Panc1 (cell line): Measurements from ENCODE around the gene SH3BP4. TPM values are rescaled to one million over a fixed set of nuclear protein-coding genes. Genes with fewer than 3 reads are reported as not detected.
A peak's percentile ranks its signal among the peaks of the same experiment; 100 is the strongest.
"Not testable (repeated sequence)": the region's sequence is repeated elsewhere in the genome, so short reads cannot be mapped to it uniquely, and the experiment has no call there.

Experiments used
- ATAC-seq: fragments of 200-7000 bp; cut with Tn5 transposase; 2 replicates; pipeline ENCODE4 v1.9.1; 2020; ENCODE audit warnings: mild to moderate bottlenecking, moderate library complexity
- BruUV-seq: library from RNA; stranded (reverse); fragments of 400-500 nt; replicated peaks from 2 replicates; lab custom pipeline; 2021; lab: Mats Ljungman, UMichigan
- CTCF ChIA-PET: fragments of 300-600 bp; sonication (Branson Sonifier 250); formaldehyde crosslinking; loops from one replicate; lab custom pipeline; 2022; ENCODE audit warnings: antibody characterized with exemption; lab: Charles Lee
- POLR2A ChIA-PET: fragments of 300-600 bp; sonication (Branson Sonifier 250); formaldehyde crosslinking; loops from one replicate; lab custom pipeline; 2022; ENCODE audit warnings: antibody characterized with exemption; lab: Charles Lee
- DNase-seq: peaks from one replicate; pipeline ENCODE4 v3.0.0-alpha.2; 2010; ENCODE audit warnings: low read depth, low spot score
- H3K27ac ChIP-seq: 2 replicates; pipeline ENCODE4 v1.5.1; 2011; ENCODE audit warnings: mild to moderate bottlenecking, low read length, inconsistent platforms
- H3K27me3 ChIP-seq: fragments of 200-500 bp; sonication (Bioruptor generic); 2 replicates; pipeline ENCODE4 v1.6.0; 2014; ENCODE audit warnings: low read length, inconsistent platforms; ENCODE audit not compliant: control insufficient read depth, insufficient read depth
- H3K36me3 ChIP-seq: fragments of 200-500 bp; sonication (Bioruptor generic); 2 replicates; pipeline ENCODE4 v1.5.1; 2014; ENCODE audit warnings: inconsistent platforms, mild to moderate bottlenecking, low read length, moderate library complexity; ENCODE audit not compliant: control insufficient read depth, insufficient read depth
- H3K4me1 ChIP-seq: 2 replicates; pipeline ENCODE4 v1.5.1; 2011; ENCODE audit warnings: inconsistent platforms, mild to moderate bottlenecking, low read length, moderate library complexity; ENCODE audit not compliant: control insufficient read depth, insufficient read depth
- H3K4me3 ChIP-seq, 2 experiments: 2 replicates each; pipeline ENCODE4 v1.5.1; 2011 to 2012; ENCODE audit warnings: low read depth in 2 of 2, low read length in 2 of 2, mild to moderate bottlenecking in 2 of 2, inconsistent platforms in 1 of 2, moderate library complexity in 1 of 2
- H3K9me3 ChIP-seq: fragments of 200-500 bp; sonication (Bioruptor generic); 2 replicates; pipeline ENCODE4 v1.5.1; 2014; ENCODE audit warnings: low read depth, mild to moderate bottlenecking, inconsistent platforms, low read length, moderate library complexity; ENCODE audit not compliant: control insufficient read depth, insufficient read depth
- POLR2AphosphoS5 ChIP-seq: IDR thresholded peaks from 2 replicates; pipeline ENCODE4 v1.6.1; 2012; ENCODE audit warnings: mild to moderate bottlenecking, low read depth, low read length, moderate library complexity
- SIN3A ChIP-seq: IDR thresholded peaks from 2 replicates; pipeline ENCODE4 v1.6.1; 2012; ENCODE audit warnings: low read depth, mild to moderate bottlenecking, low read length, moderate library complexity, borderline replicate concordance; ENCODE audit not compliant: insufficient read depth
- TCF7L2 ChIP-seq: IDR thresholded peaks from 2 replicates; pipeline ENCODE4 v1.6.1; 2011; ENCODE audit warnings: mild to moderate bottlenecking, low read depth, low read length, inconsistent platforms
- in situ Hi-C: cut with HindIII; loops from 2 replicates; pipeline ENCODE4 v1.10.0; 2016; ENCODE audit warnings: low sequenced_read_pairs, low pct_unique_long_range_greater_than_20kb
- intact Hi-C: fragments of 100-400 bp; cut with micrococcal nuclease; formaldehyde crosslinking; loops from one replicate; pipeline ENCODE4 v1.10.0; 2022; ENCODE audit not compliant: unreplicated experiment
- total RNA-seq: library from RNA; stranded (reverse); gene quantifications from one replicate; pipeline ENCODE4 v1.2.1, GENCODE V29; 2021; ENCODE audit not compliant: unreplicated experiment
- TF ChIP-seq, protein P1 (sequence below), 2 experiments: IDR thresholded peaks; 2 replicates each; pipeline ENCODE4 v1.6.1; 2011 to 2012; ENCODE audit warnings: low read depth in 2 of 2, control low read depth in 1 of 2, low read length in 1 of 2, mild to moderate bottlenecking in 1 of 2, moderate library complexity in 1 of 2; ENCODE audit not compliant: insufficient read depth in 1 of 2
- TF ChIP-seq, protein P2 (sequence below): fragments of 450-650 bp; IDR thresholded peaks from 2 replicates; pipeline ENCODE4 v1.5.1; 2017; ENCODE audit warnings: mild to moderate bottlenecking

SH3BP4 gene
- total RNA-seq, 1 experiment from 2014 or later: 133 TPM

DNA sequence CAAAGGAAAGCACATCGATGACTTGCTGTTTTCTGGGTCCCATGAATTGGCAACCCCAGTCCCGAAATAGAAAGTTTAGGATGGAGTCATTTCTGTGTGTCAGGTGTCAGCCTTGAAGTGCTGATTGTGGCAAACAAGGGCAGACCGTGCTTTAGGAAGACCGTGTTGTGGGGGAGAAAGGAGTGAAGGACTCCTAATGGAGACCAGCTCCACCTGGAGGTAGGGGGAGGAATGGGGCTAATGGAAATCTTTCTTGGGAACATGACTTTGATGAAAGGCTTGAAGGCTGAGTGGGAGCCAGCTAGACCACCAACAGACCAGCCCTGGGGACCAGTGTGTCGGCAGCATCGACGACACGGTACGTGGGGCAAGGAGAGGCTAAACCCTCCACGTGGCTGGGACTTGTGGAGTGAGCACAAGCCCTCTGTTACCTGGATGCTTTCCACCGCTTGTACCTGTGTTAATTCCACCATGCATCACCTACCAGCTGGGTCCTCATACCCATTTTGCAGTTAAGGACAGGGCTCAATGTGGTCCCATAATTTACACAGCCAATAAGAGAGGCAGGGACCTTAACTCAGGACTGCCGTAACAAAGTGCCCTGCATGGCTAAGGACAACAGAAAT, 104.2 kb downstream of the SH3BP4 start:
- POLR2A ChIA-PET: no interaction called here
- TF ChIP-seq SIN3A (no peak), TCF7L2 (no peak), POLR2AphosphoS5 (no peak)
- TF ChIP-seq, protein P1, sequence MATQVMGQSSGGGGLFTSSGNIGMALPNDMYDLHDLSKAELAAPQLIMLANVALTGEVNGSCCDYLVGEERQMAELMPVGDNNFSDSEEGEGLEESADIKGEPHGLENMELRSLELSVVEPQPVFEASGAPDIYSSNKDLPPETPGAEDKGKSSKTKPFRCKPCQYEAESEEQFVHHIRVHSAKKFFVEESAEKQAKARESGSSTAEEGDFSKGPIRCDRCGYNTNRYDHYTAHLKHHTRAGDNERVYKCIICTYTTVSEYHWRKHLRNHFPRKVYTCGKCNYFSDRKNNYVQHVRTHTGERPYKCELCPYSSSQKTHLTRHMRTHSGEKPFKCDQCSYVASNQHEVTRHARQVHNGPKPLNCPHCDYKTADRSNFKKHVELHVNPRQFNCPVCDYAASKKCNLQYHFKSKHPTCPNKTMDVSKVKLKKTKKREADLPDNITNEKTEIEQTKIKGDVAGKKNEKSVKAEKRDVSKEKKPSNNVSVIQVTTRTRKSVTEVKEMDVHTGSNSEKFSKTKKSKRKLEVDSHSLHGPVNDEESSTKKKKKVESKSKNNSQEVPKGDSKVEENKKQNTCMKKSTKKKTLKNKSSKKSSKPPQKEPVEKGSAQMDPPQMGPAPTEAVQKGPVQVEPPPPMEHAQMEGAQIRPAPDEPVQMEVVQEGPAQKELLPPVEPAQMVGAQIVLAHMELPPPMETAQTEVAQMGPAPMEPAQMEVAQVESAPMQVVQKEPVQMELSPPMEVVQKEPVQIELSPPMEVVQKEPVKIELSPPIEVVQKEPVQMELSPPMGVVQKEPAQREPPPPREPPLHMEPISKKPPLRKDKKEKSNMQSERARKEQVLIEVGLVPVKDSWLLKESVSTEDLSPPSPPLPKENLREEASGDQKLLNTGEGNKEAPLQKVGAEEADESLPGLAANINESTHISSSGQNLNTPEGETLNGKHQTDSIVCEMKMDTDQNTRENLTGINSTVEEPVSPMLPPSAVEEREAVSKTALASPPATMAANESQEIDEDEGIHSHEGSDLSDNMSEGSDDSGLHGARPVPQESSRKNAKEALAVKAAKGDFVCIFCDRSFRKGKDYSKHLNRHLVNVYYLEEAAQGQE (IDR thresholded peaks at IDR 0.05; ENCODE audit: insufficient read depth in 1 of 2, low read depth in 2 of 2, low read length in 1 of 2): no peak
- TF ChIP-seq, protein P2, sequence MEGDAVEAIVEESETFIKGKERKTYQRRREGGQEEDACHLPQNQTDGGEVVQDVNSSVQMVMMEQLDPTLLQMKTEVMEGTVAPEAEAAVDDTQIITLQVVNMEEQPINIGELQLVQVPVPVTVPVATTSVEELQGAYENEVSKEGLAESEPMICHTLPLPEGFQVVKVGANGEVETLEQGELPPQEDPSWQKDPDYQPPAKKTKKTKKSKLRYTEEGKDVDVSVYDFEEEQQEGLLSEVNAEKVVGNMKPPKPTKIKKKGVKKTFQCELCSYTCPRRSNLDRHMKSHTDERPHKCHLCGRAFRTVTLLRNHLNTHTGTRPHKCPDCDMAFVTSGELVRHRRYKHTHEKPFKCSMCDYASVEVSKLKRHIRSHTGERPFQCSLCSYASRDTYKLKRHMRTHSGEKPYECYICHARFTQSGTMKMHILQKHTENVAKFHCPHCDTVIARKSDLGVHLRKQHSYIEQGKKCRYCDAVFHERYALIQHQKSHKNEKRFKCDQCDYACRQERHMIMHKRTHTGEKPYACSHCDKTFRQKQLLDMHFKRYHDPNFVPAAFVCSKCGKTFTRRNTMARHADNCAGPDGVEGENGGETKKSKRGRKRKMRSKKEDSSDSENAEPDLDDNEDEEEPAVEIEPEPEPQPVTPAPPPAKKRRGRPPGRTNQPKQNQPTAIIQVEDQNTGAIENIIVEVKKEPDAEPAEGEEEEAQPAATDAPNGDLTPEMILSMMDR: no peak; the same call in 1 of the 2 replicates
- H3K4me1 ChIP-seq: peaks cover 5% of the 10 kb centered on the region
- H3K4me3 ChIP-seq: no peak overlapping the region
- ATAC-seq (no peak; the same call in 1 of the 2 replicates), DNase-seq (no peak)
- in situ Hi-C loops (no loop called here), intact Hi-C loops (no loop called here)
- no peak overlapping the region for H3K27ac ChIP-seq
- CTCF ChIA-PET: no interaction called here
- H3K36me3 ChIP-seq: peaks cover 15% of the 10 kb centered on the region
- no peaks in the 10 kb centered on the region for H3K27me3 ChIP-seq
- H3K9me3 ChIP-seq: no peaks in the 10 kb centered on the region
- no TSS peak for BruUV-seq

DNA sequence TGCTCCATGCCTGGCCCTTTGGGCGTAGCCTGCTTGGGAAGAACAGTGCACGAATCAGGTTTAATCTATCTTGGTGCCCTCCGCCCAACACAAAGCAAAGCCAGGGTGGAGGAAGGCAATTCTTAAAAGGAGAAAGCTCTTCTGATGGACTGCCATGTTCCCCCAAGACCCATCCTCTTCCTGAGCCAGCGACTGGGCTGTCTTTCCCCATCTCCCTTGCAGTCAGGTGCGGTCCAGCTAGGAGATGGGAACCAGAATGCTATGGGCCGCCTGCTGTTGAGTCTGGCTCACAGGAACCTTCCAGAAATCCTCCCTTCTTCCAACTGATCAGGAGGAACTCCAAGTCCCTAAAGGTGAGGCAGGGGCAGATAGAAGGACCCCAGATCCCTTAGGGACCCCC, 105.0 kb downstream of the SH3BP4 start:
- ChIA-PET POLR2A (no interaction called here), CTCF (no interaction called here)
- TF ChIP-seq SIN3A (0 out of 2 replicates have a peak, but pooled peaks have one; percentile 57), POLR2AphosphoS5 (no peak; the same call in 1 of the 2 replicates)
- TF ChIP-seq, protein P2: no peak
- no peak for DNase-seq
- Histone ChIP-seq H3K27me3 (no peaks in the 10 kb centered on the region), H3K27ac (no peak overlapping the region), H3K4me1 (peaks cover 3% of the 10 kb centered on the region; the same call in 1 of the 2 replicates), H3K4me3 (no peak overlapping the region), H3K36me3 (peaks cover 15% of the 10 kb centered on the region), H3K9me3 (no peaks in the 10 kb centered on the region)
- BruUV-seq: no TSS peak
- intact Hi-C loops: no loop called here
- no peak for ATAC-seq
- in situ Hi-C loops: no loop called here

DNA sequence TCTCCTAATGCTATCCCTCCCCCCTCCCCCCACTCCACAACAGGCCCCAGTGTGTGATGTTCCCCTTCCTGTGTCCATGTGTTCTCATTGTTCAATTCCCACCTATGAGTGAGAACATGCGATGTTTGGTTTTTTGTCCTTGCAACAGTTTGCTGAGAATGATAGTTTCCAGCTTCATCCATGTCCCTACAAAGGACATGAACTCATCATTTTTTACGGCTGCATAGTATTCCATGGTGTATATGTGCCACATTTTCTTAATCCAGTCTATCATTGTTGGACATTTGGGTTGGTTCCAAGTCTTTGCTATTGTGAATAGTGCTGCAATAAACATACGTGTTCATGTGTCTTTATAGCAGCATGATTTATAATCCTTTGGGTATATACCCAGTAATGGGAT, 105.8 kb downstream of the SH3BP4 start:
- DNase-seq, POLR2A ChIA-PET, intact Hi-C loops, ATAC-seq, H3K27me3 ChIP-seq, H3K4me1 ChIP-seq, H3K9me3 ChIP-seq, BruUV-seq, H3K4me3 ChIP-seq, in situ Hi-C loops, CTCF ChIA-PET, H3K27ac ChIP-seq: not testable (repeated sequence)
- H3K36me3 ChIP-seq: peaks cover 15% of the 10 kb centered on the region
